Duodenal mucosa (tissue), 2 donors: ENCODE results near the gene TUBAL3.
A peak's percentile ranks its signal among the peaks of the same experiment; 100 is the strongest.

Experiments used
- H3K27ac ChIP-seq: one replicate; pipeline ENCODE4 v1.7.0; 2013; ENCODE audit warnings: low read depth, low read length
- H3K27me3 ChIP-seq, 2 donors: one replicate each; pipeline ENCODE4 v1.7.0; 2013; ENCODE audit warnings: low read length in 2 of 2, control low read depth in 1 of 2; ENCODE audit not compliant: insufficient read depth in 2 of 2, control insufficient read depth in 1 of 2
- H3K36me3 ChIP-seq, 2 donors: one replicate each; pipeline ENCODE4 v1.7.0; 2013; ENCODE audit warnings: low read length in 2 of 2, control low read depth in 1 of 2; ENCODE audit not compliant: insufficient read depth in 2 of 2, control insufficient read depth in 1 of 2
- H3K4me1 ChIP-seq, 2 donors: one replicate each; pipeline ENCODE4 v1.7.0; 2013; ENCODE audit warnings: low read length in 2 of 2, control low read depth in 1 of 2; ENCODE audit not compliant: insufficient read depth in 2 of 2, control insufficient read depth in 1 of 2
- H3K4me3 ChIP-seq, 2 donors: one replicate each; pipeline ENCODE4 v1.7.0; 2013; ENCODE audit warnings: low read length in 2 of 2, low read depth in 1 of 2
- H3K9ac ChIP-seq, 2 donors: one replicate each; pipeline ENCODE4 v1.7.0; 2013; ENCODE audit warnings: low read length in 2 of 2, low read depth in 1 of 2
- H3K9me3 ChIP-seq, 2 donors: one replicate each; pipeline ENCODE4 v1.7.0; 2013; ENCODE audit warnings: low read length in 2 of 2, control low read depth in 1 of 2; ENCODE audit not compliant: control insufficient read depth in 1 of 2

Gene TUBAL3

GRCh38 chr10:5404208-5405041 is at the start of gene TUBAL3:
Gene TUBAL3, minus strand, starts transcription at chr10:5404828. Its CDS starts 36 bp downstream, at chr10:5404792.
- H3K36me3 ChIP-seq, result peaks cover 0 to 2% of the 10 kb centered on the region in 2 donors
- peak within 1 kb of the TSS in 1 of 2 donors; percentile 58 for H3K9ac ChIP-seq
- no peaks in the 10 kb centered on the region for H3K27me3 ChIP-seq
- H3K4me3 ChIP-seq, result peak within 1 kb of the TSS; percentile 60 to 65
- H3K4me1 ChIP-seq, result peaks cover 0 to 3% of the 10 kb centered on the region in 2 donors
- no peak within 1 kb of the TSS for H3K27ac ChIP-seq
- H3K9me3 ChIP-seq, result no peaks in the 10 kb centered on the region

DNA sequence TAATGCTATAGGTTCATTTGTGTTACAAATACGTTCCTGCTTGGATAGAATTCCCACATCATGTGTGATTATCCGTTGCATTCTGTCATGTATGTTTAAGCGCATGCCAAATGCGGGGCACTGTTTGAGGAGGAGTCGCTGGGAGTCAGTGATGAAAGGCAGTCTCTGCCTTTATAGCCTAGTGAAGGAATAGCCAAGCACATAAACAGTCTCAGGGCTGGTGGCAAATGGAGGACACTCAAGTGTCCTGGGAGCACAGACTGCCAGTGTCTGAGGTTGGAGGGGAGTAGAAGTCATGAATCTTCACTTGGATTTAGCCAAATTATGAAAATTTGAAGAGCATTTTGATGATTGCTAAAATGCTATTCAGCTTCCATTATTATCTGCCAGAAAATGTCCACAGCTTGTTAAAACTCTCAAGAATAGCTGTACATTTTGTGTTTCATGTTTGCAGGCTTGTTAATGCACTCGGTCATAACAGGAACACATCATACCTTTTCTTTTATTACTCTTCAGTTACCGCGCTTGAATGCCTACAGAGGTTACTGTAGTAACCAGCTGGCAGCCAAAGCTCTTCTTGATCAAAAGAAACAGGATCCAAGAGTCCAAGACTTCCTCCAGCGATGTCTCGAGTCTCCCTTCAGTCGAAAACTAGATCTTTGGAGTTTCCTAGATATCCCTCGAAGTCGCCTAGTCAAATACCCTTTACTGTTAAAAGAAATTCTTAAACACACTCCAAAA is 49.3 kb upstream of the TUBAL3 start:
- Histone ChIP-seq H3K27ac (no peak overlapping the region), H3K4me1 (no peaks in the 10 kb centered on the region), H3K36me3 (peaks cover 40 to 63% of the 10 kb centered on the region in 2 donors)

DNA sequence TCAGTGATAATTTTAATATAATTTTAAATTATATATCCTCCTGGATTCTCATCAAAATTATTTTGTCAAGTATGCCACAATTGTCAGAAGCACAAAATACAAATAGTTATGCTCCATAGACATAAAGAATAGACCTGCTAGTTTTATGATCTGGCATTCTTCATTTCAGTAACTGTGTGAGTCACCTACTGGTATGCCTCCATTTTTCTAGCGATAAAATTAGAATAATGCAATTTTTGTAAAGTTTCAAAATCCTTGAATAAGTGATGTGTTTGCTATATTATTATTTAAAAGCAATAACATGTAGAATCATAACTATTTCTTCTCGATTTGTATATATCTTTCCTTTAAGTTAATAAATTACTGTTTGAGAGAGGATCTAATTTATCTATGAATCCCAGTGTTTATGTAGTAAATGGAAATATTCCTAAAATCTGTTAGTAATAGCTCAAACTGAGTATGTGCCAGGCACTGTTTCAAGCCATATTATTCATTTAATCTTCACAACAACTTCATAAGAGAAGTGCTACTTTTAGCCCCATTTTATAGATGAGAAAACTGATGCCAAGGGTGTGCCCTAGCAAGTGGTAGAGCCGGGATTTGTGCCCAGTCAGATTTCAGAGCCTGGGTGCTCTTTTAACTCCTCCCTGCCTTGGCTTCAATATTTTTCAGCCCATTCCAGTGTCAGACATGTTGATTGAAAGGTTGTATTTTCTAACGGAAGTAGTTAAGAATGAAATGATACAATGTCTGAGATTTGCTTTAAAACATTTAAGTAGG is 46.2 kb upstream of the TUBAL3 start:
- Histone ChIP-seq H3K36me3 (peaks cover 29 to 37% of the 10 kb centered on the region in 2 donors), H3K4me1 (peaks cover 0 to 6% of the 10 kb centered on the region in 2 donors), H3K27ac (no peak overlapping the region), H3K9me3 (no peaks in the 10 kb centered on the region), H3K9ac (no peak overlapping the region), H3K27me3 (no peaks in the 10 kb centered on the region), H3K4me3 (no peak overlapping the region)

More for the DNA sequence above, 49.3 kb upstream of the TUBAL3 start:
- no peak overlapping the region for H3K9ac ChIP-seq
- no peak overlapping the region for H3K4me3 ChIP-seq
- no peaks in the 10 kb centered on the region for H3K27me3 ChIP-seq
- H3K9me3 ChIP-seq, result no peaks in the 10 kb centered on the region

- Histone ChIP-seq H3K4me3 (peak overlapping the region; percentile 30 to 62), H3K9me3 (no peaks in the 10 kb centered on the region)
Observed at GRCh38 chr10:5449823-5450222, 45.2 kb upstream of the TUBAL3 start.

DNA sequence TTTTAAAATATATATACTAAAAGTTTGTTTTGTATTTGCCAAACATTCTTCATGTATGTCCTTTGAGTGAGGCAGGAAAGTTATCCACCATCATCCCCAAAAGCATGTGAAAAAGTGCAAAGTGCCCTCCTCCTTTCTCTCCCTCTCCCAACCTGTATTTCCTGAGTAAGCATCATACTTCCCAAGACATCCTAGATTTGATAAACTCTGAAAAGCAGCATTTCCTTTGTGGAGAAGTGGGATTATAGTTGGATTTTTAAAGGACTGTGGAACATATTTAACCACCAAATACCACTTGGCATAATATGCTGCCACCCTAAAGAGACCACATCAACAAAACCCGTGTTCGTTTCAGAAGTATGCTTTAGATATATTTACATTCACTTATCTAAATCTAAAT is 44.6 kb upstream of the TUBAL3 start:
- peak overlapping the region; percentile 72 to 77 for H3K4me3 ChIP-seq
- H3K36me3 ChIP-seq, result peaks cover 15 to 25% of the 10 kb centered on the region in 2 donors
- no peaks in the 10 kb centered on the region for H3K9me3 ChIP-seq
- H3K27ac ChIP-seq, result no peak overlapping the region
- H3K4me1 ChIP-seq, result peaks cover 5 to 10% of the 10 kb centered on the region in 2 donors
- peak overlapping the region in 1 of 2 donors; percentile 52 for H3K9ac ChIP-seq
- H3K27me3 ChIP-seq, result no peaks in the 10 kb centered on the region

More at GRCh38 chr10:5449823-5450222, 45.2 kb upstream of the TUBAL3 start:
- peaks cover 5 to 10% of the 10 kb centered on the region in 2 donors for H3K4me1 ChIP-seq
- H3K27me3 ChIP-seq, result no peaks in the 10 kb centered on the region
- H3K36me3 ChIP-seq, result peaks cover 21 to 31% of the 10 kb centered on the region in 2 donors
- peak overlapping the region in 1 of 2 donors; percentile 54 for H3K9ac ChIP-seq
- no peak overlapping the region for H3K27ac ChIP-seq

- Histone ChIP-seq H3K27me3 (no peaks in the 10 kb centered on the region), H3K9me3 (no peaks in the 10 kb centered on the region), H3K27ac (peak overlapping the region; percentile 77), H3K4me3 (peak overlapping the region; percentile 72 to 77), H3K9ac (peak overlapping the region; percentile 21 to 82), H3K4me1 (peaks cover 7 to 10% of the 10 kb centered on the region in 2 donors), H3K36me3 (peaks cover 8 to 17% of the 10 kb centered on the region in 2 donors)
Observed at GRCh38 chr10:5448333-5449001, 43.8 kb upstream of the TUBAL3 start.

- peaks cover 10 to 15% of the 10 kb centered on the region in 2 donors for H3K4me1 ChIP-seq
- H3K27me3 ChIP-seq, result no peaks in the 10 kb centered on the region
- H3K36me3 ChIP-seq, result peaks cover 6 to 9% of the 10 kb centered on the region in 2 donors
- H3K9ac ChIP-seq, result peak overlapping the region; percentile 65 to 82
- peak overlapping the region; percentile 77 for H3K27ac ChIP-seq
- H3K9me3 ChIP-seq, result no peaks in the 10 kb centered on the region
- H3K4me3 ChIP-seq, result peak overlapping the region; percentile 72 to 77
Observed at GRCh38 chr10:5447611-5448071, 43.0 kb upstream of the TUBAL3 start.

- Histone ChIP-seq H3K9me3 (no peaks in the 10 kb centered on the region), H3K9ac (peak overlapping the region; percentile 65 to 82), H3K36me3 (peaks cover 0 to 3% of the 10 kb centered on the region in 2 donors), H3K27me3 (no peaks in the 10 kb centered on the region), H3K27ac (peak overlapping the region; percentile 83), H3K4me1 (peaks cover 10 to 15% of the 10 kb centered on the region in 2 donors), H3K4me3 (peak overlapping the region; percentile 72 to 77)
Observed at GRCh38 chr10:5447056-5447455, 42.4 kb upstream of the TUBAL3 start.

DNA sequence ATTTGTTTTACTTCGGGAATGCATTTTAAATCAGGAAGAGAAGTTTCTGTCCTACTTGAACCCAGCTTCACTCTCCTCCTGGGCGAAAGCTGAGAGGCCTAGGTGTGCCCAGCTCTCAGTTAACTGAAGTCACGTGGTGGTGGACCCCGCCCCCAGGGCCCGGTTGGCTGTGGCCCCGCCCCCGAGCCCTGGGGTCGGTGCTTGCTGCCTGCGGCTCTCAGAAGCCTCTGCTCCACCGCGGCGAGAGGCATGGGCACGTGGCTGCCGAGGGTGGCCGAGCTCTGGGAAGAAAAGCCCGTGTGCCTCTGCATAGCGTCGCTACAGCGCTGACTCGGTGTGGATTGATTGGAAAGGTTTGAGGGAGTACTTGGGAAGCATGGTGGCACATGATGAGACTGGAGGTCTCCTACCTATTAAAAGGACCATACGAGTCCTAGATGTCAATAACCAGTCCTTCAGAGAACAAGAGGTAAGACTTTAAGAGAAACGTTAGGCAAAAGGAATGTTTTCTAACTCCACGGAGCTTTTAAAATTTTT is 41.8 kb upstream of the TUBAL3 start:
- Histone ChIP-seq H3K4me1 (peaks cover 10 to 15% of the 10 kb centered on the region in 2 donors), H3K4me3 (peak overlapping the region; percentile 72 to 77), H3K27ac (peak overlapping the region; percentile 83)

More for the DNA sequence above, 41.8 kb upstream of the TUBAL3 start:
- Histone ChIP-seq H3K9me3 (no peaks in the 10 kb centered on the region), H3K9ac (peak overlapping the region; percentile 65 to 82), H3K27me3 (no peaks in the 10 kb centered on the region), H3K36me3 (no peaks in the 10 kb centered on the region)
